ACC112 (cell line): ENCODE results near the gene ZKSCAN4.
A peak's percentile ranks its signal among the peaks of the same experiment; 100 is the strongest.

ENCODE experiments used
- H2AFZ ChIP-seq: fragments of 200-600 bp; sonication (generic); one replicate; pipeline ENCODE4 v1.6.0; 2017; ENCODE audit warnings: antibody characterized with exemption, low read length; ENCODE audit not compliant: unreplicated experiment
- H3K27ac ChIP-seq: fragments of 200-600 bp; sonication (generic); 2 replicates; pipeline ENCODE4 v1.5.1; 2014; ENCODE audit warnings: low read depth, mild to moderate bottlenecking, antibody characterized with exemption, low read length, moderate library complexity
- H3K27me3 ChIP-seq: fragments of 200-600 bp; sonication (generic); 2 replicates; pipeline ENCODE4 v1.6.1; 2014; ENCODE audit warnings: mild to moderate bottlenecking, antibody characterized with exemption, low read length, moderate library complexity, mixed read lengths; ENCODE audit not compliant: insufficient read depth
- H3K36me3 ChIP-seq: fragments of 200-600 bp; sonication (generic); 2 replicates; pipeline ENCODE4 v1.6.1; 2016; ENCODE audit warnings: mild to moderate bottlenecking, antibody characterized with exemption, low read length, moderate library complexity, mixed read lengths; ENCODE audit not compliant: insufficient read depth
- H3K4me1 ChIP-seq: fragments of 200-600 bp; sonication (generic); one replicate; pipeline ENCODE4 v1.6.1; 2016; ENCODE audit warnings: low read length, mixed read lengths; ENCODE audit not compliant: insufficient read depth, unreplicated experiment, control insufficient read depth
- H3K4me3 ChIP-seq: fragments of 200-600 bp; sonication (generic); 2 replicates; pipeline ENCODE4 v1.5.1; 2014; ENCODE audit warnings: mild to moderate bottlenecking, low read depth, low read length
- H3K79me2 ChIP-seq: fragments of 200-600 bp; sonication (generic); one replicate; pipeline ENCODE4 v1.6.0; 2016; ENCODE audit warnings: low read length; ENCODE audit not compliant: control insufficient read depth, unreplicated experiment, insufficient read depth

Gene ZKSCAN4

DNA sequence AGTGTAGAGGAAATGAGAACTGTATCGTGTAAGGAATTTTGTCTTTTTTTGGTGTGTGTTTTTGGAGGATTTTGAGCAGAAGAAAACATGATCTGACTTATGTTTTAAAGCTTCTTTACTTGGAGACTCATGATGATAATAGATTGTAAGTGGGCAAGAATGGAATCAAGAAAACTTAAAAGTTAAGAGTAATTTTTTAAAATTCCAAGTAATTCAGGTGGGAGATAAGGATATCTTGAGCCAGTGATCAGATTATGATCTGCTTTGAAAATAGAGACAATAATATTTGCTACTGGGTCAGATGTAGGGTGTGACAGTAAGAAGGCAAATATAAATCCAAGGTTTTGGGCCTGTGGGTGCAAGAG, 15.6 kb upstream of the ZKSCAN4 start:
- Histone ChIP-seq H3K4me3 (peak overlapping the region; percentile 85), H3K79me2 (peaks cover 25% of the 10 kb centered on the region), H3K27me3 (no peaks in the 10 kb centered on the region), H3K27ac (peak overlapping the region; percentile 32), H3K4me1 (peaks cover 18% of the 10 kb centered on the region), H3K36me3 (0 out of 2 replicates have a peak, but pooled peaks cover 3% of the 10 kb centered on the region), H2AFZ (peak overlapping the region; percentile 86)

DNA sequence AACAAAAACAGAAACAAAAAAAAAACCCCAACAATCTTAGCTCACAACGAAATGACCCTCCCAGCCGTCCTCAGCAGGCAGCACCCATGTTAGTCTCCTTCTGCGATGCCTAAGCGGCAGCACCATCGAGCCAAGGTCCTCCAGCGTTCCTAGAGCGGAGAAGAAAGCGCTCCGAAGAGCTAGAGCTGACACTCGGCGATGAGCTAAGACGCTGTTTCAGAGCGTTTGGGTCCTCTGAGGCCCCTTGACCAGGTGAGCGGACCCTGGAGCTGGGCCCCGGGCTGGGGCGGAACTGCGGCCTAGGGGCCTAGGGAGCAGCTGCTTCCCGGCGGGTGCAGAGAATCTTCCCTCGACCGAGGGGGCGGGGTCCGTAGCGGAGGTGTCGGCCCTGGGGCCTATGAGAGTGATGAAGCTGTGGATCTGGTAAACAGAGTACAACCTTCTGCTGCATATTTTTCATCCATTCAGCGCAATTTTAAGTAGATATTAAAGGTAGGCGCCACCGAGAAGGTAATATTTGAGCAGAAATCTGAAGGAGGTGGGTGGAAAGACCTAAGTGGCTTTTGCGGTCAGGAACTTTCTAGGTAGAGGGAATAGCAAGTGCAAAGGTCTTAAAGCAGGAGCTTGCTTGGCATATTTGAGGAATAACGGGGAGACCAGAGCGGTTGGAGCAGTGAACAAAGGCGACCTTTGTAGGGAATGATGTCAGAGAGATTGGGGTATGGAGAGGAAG, 15.1 kb upstream of the ZKSCAN4 start, which contains the start of gene ZSCAN26:
Gene ZSCAN26, plus strand, starts transcription at position 182 of the 733 bp plus-strand sequence. CDS start 4,777 bp downstream, outside the sequence.
- Histone ChIP-seq H3K4me1 (peaks cover 18% of the 10 kb centered on the region), H3K79me2 (peaks cover 25% of the 10 kb centered on the region), H3K27me3 (no peaks in the 10 kb centered on the region), H3K36me3 (0 out of 2 replicates have a peak, but pooled peaks cover 3% of the 10 kb centered on the region), H3K27ac (peak within 1 kb of the TSS; percentile 32), H3K4me3 (peak within 1 kb of the TSS; percentile 85), H2AFZ (peak within 1 kb of the TSS; percentile 86)

DNA sequence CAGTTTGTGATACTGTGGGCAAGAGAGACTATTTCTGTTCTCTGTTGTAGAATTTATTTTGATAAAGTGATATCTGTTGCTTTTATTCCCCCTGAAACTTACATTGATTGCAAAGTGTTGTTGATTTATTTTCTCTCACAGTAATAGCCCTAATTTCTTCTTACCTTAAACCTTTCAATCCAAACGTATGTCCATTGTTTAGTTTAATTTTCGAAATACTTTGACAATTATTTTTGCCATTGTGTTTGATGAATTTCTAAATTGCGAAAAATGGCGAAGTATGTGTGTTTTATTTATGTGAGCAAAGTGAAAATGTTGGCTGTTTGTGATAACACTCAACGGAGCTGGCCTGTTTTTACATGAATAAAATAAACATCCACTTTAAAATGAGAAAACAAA, 14.5 kb upstream of the ZKSCAN4 start:
- Histone ChIP-seq H3K27me3 (no peaks in the 10 kb centered on the region), H3K4me1 (peaks cover 18% of the 10 kb centered on the region), H3K36me3 (0 out of 2 replicates have a peak, but pooled peaks cover 3% of the 10 kb centered on the region), H3K79me2 (peaks cover 25% of the 10 kb centered on the region), H3K4me3 (peak overlapping the region; percentile 85), H2AFZ (peak overlapping the region; percentile 86), H3K27ac (peak overlapping the region; percentile 32)

DNA sequence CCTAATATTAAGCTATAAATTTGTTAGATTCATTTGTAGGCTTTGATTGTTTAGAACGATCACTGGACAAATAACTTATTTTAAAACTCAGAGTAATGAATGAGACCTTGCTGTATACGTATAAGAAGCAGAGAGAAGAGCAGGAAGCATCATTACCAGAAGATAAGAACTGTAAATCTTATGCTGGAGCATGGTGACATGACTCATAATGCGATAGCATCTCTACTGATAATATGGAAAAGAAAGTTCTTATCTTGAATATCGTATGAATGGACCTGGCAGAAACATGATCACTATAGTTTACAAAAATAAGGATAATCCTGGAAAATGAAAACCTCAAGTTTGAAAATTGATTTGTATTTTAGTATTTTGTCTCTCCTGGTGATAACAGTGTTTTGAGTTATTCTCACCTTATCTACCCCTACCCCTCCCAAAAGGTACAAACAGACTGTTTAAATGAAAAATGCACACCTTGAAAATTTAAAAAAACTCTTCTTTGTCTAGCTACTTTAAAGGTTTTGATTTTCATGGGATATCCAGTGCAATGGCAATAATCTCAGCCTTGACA, 12.8 kb upstream of the ZKSCAN4 start:
- peak overlapping the region; percentile 15 for H2AFZ ChIP-seq
- H3K36me3 ChIP-seq: no peaks in the 10 kb centered on the region
- H3K27me3 ChIP-seq: no peaks in the 10 kb centered on the region
- H3K79me2 ChIP-seq: peaks cover 13% of the 10 kb centered on the region
- peaks cover 18% of the 10 kb centered on the region for H3K4me1 ChIP-seq
- no peak overlapping the region for H3K4me3 ChIP-seq
- no peak overlapping the region for H3K27ac ChIP-seq

DNA sequence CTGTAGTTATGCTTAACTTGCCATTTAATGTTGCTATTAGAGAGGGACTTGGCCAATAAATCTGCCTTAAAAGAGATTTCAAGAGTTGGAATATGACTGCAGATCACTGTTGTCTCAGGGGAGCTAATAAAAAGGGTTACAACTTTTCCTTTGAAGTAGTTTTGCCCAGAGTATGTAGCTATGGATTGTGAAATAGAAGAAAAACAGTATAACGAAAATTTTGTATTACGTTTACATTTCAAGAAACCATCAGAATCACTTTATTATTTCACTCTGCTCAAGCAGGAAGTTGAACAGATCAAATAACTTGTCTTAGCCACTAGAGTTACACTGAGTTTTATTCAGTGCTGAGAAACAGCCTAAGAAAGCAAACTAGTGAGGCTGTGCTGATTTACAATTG, 11.9 kb upstream of the ZKSCAN4 start:
- peaks cover 13% of the 10 kb centered on the region for H3K79me2 ChIP-seq
- no peak overlapping the region for H3K27ac ChIP-seq
- peaks cover 14% of the 10 kb centered on the region for H3K4me1 ChIP-seq
- peak overlapping the region; percentile 2 for H2AFZ ChIP-seq
- no peaks in the 10 kb centered on the region for H3K36me3 ChIP-seq
- no peaks in the 10 kb centered on the region for H3K27me3 ChIP-seq
- H3K4me3 ChIP-seq: no peak overlapping the region

DNA sequence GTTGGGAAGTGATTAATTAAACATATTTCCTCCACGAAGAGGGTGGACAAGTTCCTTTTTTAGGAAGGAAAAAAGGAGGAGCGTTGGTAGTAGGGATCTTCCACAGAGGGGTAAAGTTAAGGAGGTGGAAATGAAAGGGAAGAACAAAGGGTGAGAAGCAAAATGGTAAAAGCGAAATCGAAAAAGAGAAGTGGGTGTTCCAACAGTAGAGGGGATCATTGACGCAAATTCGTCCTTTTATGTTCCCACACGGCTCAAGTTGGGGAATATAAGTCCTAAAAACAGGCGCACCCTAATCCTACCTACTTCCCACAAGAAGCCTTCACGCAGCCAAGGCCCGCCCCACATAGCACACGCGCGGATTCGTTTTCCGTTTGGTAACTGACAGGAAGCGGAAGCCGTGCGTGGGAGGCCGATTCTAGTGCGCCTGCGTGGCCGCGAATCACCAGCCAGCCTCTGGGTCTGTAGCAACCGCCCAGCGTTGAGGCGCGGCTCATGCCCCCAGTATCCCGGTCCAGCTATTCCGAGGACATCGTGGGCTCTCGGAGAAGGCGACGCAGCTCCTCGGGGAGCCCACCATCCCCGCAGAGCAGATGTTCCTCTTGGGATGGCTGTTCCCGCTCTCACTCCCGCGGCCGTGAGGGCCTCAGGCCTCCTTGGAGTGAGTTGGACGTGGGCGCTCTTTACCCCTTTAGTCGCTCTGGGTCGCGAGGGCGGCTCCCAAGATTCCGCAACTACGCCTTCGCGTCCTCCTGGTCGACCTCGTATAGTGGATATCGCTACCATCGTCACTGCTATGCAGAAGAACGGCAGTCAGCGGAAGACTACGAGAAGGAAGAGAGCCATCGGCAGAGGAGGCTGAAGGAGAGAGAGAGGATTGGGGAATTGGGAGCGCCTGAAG, 7.1 kb upstream of the ZKSCAN4 start, which contains the start of gene NKAPL:
Gene NKAPL, plus strand, starts transcription at position 421 of the 901 bp plus-strand sequence. Its CDS starts 75 bp downstream, at position 496.
- Histone ChIP-seq H3K27ac (no peak within 1 kb of the TSS), H3K79me2 (no peaks in the 10 kb centered on the region), H3K4me1 (peaks cover under 1% of the 10 kb centered on the region), H3K36me3 (no peaks in the 10 kb centered on the region), H3K4me3 (peak within 1 kb of the TSS; percentile 43; the same call in 1 of the 2 replicates), H2AFZ (peak within 1 kb of the TSS; percentile 92), H3K27me3 (no peaks in the 10 kb centered on the region)

DNA sequence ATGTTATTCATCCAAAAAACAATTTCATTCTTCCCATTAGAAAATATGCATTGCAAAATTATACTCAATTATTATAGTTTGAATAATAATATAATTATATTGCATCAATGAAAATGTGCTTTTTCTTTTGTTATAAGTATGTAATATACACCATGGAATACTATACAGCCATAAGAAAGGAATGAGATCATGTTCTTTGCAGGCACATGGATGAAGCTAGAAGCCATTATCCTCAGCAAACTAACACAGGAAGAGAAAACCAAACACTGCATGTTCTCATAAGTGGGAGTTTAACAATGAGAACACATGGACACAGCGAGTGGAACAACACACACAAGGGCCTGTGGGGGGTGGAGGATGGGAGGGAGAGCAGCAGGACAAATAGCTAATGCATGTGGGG, 5.0 kb upstream of the ZKSCAN4 start:
- H3K79me2 ChIP-seq: no peaks in the 10 kb centered on the region
- H3K36me3 ChIP-seq: no peaks in the 10 kb centered on the region
- H3K27me3 ChIP-seq: no peaks in the 10 kb centered on the region
- H3K4me1 ChIP-seq: peaks cover 20% of the 10 kb centered on the region
- no peak overlapping the region for H3K27ac ChIP-seq
- H2AFZ ChIP-seq: no peak overlapping the region
- H3K4me3 ChIP-seq: no peak overlapping the region

DNA sequence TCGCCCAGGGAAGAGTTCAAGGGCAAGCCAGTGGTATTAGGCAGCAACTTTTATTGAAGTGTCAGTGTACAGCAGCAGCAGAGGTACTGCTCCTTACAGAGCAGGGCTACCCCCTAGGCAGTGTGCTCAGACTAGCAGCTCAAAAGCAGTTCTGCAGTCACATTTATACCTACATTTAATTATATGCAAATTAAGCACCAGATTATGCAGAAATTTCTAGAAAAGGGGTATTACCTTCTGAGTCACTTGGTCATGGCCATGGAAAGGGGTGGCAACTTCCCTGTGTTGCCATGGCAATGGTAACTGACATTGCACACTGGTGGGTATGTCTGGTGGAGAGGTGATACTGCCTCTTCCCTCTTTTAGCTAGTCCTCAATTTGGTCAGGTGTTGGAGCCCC, 2.1 kb upstream of the ZKSCAN4 start:
- Histone ChIP-seq H2AFZ (peak overlapping the region; percentile 28), H3K27me3 (no peaks in the 10 kb centered on the region), H3K79me2 (peaks cover 12% of the 10 kb centered on the region), H3K4me3 (no peak overlapping the region), H3K4me1 (peaks cover 25% of the 10 kb centered on the region), H3K27ac (no peak overlapping the region), H3K36me3 (no peaks in the 10 kb centered on the region)

DNA sequence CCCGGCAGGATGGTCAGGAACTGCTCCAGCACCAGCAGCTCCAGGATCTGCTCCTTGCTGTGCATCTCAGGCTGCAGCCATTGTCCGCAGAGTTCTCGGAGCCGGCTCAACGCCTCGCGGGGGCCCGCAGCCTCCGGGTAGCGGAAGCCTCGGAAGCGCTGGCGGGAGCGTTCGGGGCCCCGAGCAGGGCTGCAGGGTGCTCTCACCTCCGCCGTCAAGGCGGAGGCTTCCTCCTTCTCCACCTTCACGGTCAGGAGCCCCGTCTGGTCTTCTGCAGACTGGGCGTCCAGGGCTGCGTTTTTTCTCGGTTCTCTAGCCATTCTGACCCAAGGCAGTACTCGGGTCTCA, 434 bp downstream of the ZKSCAN4 start:
- H3K4me3 ChIP-seq: peak overlapping the region; percentile 92
- no peaks in the 10 kb centered on the region for H3K27me3 ChIP-seq
- H3K79me2 ChIP-seq: peaks cover 12% of the 10 kb centered on the region
- H3K27ac ChIP-seq: no peak overlapping the region
- peaks cover 5% of the 10 kb centered on the region; the same call in 1 of the 2 replicates for H3K36me3 ChIP-seq
- peak overlapping the region; percentile 91 for H2AFZ ChIP-seq
- peaks cover 25% of the 10 kb centered on the region for H3K4me1 ChIP-seq

DNA sequence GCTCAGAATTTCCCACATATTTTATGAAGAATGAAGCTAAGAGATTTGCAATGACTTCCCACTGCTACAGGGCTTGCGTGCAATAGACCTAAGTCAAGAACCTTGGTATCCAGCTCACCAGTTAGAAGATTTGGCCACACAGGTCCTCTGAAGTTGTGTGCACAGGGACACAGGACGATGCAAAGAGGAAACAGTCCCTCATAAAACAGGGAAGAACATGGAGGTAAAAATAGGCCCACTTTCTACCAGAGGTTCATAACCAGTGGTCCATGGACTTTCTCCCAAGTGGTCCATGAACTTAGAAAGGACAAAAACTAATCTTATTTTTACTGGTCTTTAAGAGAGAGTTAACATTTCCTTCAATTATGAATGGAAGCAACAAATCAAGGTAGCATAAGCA, 1.3 kb downstream of the ZKSCAN4 start:
- Histone ChIP-seq H2AFZ (no peak overlapping the region), H3K4me3 (peak overlapping the region; percentile 92), H3K4me1 (peaks cover 25% of the 10 kb centered on the region)

More for the DNA sequence above, 1.3 kb downstream of the ZKSCAN4 start:
- peaks cover 12% of the 10 kb centered on the region for H3K79me2 ChIP-seq
- no peaks in the 10 kb centered on the region for H3K27me3 ChIP-seq
- peaks cover 10% of the 10 kb centered on the region; the same call in 1 of the 2 replicates for H3K36me3 ChIP-seq
- H3K27ac ChIP-seq: no peak overlapping the region
